GM13976 (cell line): ENCODE data around the gene REG3G.

Source experiments
- DNase-seq: peaks from one replicate; pipeline ENCODE4 v3.0.0; 2012; ENCODE audit warnings: low spot score
- in situ Hi-C: fragments of 300-500 bp; cut with MboI; formaldehyde crosslinking; loops from one replicate; pipeline ENCODE4 v1.12.0; 2022; ENCODE audit warnings: low sequenced_read_pairs, mixed read lengths, inconsistent platforms; ENCODE audit not compliant: unreplicated experiment
- TF ChIP-seq, protein P1 (sequence below): IDR thresholded peaks from 2 replicates; pipeline ENCODE4 v1.5.1; 2012; ENCODE audit warnings: borderline replicate concordance, mild to moderate bottlenecking; ENCODE audit not compliant: insufficient read depth; ENCODE audit errors: extremely low read depth, missing control alignments, control extremely low read depth

REG3G gene

DNA sequence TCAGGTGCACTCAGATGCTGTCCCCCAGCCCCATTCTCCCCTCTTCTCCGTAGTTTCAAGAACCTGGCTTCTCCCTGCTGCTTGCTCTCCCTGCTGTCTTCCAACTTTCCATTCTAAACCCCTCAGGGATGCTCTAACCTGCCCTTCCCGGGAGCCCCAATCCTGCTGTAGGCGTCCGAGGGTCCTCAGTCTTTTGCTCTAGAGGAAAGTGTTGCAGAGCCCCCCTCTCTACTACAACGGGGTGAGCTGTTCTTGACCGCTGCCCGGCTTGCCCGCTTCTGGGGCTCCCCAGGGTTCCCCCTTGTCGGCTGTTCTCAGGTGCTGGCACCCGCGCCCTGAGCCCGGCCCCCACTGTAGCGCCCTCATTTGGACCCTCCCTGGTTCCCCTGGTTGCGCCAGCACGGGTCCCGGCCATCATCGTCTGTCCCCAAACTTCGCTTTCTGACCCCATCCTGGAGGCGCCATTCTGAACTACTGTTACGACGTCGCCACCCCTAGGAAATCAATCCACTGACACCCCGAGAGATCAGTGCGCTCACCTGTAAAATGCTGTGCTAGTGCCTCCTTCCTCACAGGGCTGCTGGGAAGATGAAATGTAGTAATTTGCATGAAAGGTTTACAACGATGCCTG, 31.9 kb upstream of the REG3G start:
- no peak for DNase-seq
- in situ Hi-C loops: loop anchor here (25.0 kb wide), 1 partner anchor 331 kb away; no protein-coding TSS in a partner anchor
- TF ChIP-seq, protein P1, sequence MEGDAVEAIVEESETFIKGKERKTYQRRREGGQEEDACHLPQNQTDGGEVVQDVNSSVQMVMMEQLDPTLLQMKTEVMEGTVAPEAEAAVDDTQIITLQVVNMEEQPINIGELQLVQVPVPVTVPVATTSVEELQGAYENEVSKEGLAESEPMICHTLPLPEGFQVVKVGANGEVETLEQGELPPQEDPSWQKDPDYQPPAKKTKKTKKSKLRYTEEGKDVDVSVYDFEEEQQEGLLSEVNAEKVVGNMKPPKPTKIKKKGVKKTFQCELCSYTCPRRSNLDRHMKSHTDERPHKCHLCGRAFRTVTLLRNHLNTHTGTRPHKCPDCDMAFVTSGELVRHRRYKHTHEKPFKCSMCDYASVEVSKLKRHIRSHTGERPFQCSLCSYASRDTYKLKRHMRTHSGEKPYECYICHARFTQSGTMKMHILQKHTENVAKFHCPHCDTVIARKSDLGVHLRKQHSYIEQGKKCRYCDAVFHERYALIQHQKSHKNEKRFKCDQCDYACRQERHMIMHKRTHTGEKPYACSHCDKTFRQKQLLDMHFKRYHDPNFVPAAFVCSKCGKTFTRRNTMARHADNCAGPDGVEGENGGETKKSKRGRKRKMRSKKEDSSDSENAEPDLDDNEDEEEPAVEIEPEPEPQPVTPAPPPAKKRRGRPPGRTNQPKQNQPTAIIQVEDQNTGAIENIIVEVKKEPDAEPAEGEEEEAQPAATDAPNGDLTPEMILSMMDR: no peak

DNA sequence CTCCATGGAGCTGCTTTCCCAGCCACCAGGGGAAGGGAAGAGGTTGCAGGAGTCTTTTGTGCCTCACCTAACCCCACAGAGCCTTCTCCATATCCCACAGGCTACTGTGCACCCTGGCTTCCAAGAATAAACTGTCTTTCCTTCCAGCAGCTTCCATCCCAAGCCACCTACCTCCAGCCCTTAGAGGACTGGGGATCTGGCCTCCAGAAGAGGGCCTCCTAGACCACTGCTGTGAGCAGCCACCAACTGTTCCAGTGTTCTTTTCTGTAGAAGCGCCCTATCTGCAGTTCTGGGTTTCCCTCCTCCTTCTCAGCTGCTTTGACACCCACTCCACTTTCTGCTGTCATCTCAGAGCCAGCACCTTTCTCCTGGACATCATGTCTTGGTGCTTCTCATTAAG, 30.7 kb upstream of the REG3G start:
- TF ChIP-seq, protein P1: no peak
- in situ Hi-C loops: loop anchor here (25.0 kb wide), 1 partner anchor 332 kb away; no protein-coding TSS in a partner anchor
- DNase-seq: no peak

DNA sequence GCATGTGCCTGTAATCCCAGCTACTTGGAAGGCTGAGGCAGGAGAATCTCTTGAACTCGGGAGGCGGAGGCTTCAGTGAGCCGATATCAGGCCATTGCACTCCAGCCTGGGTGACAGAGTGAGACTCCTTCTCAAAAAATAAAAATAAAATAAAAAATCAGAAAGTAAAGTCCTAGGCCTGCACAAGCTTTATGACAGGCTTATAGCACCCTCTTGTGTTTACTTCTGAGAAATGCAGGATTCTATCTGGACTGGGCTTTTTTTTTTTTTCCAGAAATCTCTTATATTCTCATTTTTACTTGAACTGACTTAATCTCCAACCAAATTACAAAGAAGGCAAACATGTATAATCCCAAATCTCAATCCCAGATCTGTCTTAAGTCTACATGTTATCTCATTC, 26.1 kb upstream of the REG3G start:
- in situ Hi-C loops: loop anchor here (25.0 kb wide), 1 partner anchor 337 kb away; no protein-coding TSS in a partner anchor

DNA sequence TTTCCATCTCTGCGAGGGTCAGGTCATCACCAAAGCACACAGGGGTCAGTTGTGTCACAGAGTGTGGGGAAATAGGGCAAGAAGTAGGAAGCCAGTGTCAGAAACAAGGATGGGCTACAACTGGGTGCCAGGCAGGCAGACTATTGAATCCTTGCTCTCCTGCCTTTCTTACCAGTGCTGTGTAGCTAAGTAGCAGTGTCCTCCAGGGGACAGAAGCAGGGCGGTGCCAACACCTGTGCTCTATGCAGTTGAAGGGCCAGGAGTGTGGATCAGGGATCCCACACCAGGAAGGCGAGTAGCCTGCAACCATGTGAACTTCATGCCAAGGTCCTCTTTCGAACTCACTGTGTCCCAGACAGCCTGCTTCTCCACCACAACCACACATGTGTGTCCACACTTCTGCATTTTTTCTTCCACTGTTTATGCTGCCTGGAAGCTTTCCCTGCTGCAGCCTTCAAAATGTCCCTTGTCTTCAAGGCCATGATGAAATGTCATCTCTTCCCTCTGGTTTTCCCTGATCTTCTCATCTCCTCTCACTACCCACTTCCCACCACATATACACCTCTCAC, 25.4 kb upstream of the REG3G start:
- in situ Hi-C loops: no loop called here
- TF ChIP-seq, protein P1: no peak

More for the DNA sequence above, 26.1 kb upstream of the REG3G start:
- DNase-seq: no peak
- TF ChIP-seq, protein P1: no peak

DNA sequence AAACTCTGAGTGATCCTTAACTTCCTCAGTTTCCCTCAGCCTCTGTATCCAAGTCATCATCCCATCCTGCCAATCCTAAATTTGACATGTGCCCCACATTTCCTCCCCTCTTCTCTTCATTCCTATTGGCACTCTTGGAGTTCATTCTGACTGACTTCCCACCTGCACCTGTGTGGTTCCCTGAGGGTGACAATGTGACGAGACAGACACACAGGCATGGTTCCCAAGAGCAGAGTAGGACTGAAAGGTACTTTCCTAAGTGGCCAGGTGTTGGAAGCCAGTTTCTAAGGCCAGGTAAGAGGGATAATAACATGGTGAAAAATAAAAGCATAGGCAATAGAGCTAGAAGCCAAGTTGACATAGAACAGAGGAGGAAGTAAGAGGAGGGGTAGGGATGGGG, 24.2 kb upstream of the REG3G start:
- no peak for DNase-seq
- in situ Hi-C loops: no loop called here
- TF ChIP-seq, protein P1: no peak

More for the DNA sequence above, 25.4 kb upstream of the REG3G start:
- DNase-seq: no peak

DNA sequence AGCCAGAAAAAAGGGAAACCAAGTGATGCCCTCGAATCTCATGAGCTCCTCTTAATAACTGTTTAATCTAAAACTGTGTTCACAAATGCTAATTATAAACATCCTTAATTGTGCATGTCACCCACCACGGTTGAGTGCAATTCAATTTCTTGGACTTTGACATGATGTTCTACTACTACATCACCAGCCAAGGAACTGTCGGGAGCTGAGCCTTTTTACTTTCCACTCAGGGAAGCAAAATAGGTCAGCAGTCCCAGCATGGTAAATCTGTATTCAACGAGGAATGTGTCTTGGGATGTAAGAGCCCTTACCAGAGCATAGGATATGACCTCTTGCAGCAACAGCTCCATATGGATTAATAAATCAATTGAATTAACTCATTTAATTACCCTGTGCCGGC, 20.8 kb upstream of the REG3G start:
- TF ChIP-seq, protein P1: no peak
- DNase-seq: no peak
- in situ Hi-C loops: no loop called here
